Peyer's patch (tissue), 4 donors: ENCODE data around the gene TCF21. TPM values are rescaled to one million over a fixed set of nuclear protein-coding genes. Genes with fewer than 3 reads are reported as not detected.
A peak's percentile ranks its signal among the peaks of the same experiment; 100 is the strongest.
"Not testable (repeated sequence)": the region's sequence is repeated elsewhere in the genome, so short reads cannot be mapped to it uniquely, and the experiment has no call there.

Source experiments
- DNase-seq, 3 donors: peaks; one replicate each; pipeline ENCODE4 v3.0.0-alpha.2; 2017 to 2019
- H3K27ac ChIP-seq, 4 donors: fragments of 200-600 bp; sonication (generic); one replicate each; pipeline ENCODE4 v1.5.1; 2016 to 2019
- H3K27me3 ChIP-seq, 2 donors: fragments of 200-600 bp; sonication (generic); one replicate each; pipeline ENCODE4 v1.5.1; 2019
- H3K36me3 ChIP-seq, 3 donors: fragments of 200-600 bp; sonication (generic); one replicate each; pipeline ENCODE4 v1.5.1; 2016 to 2019
- H3K4me1 ChIP-seq, 4 donors: fragments of 200-600 bp; sonication (generic); one replicate each; pipeline ENCODE4 v1.5.1; 2016 to 2019
- H3K4me3 ChIP-seq, 4 donors: fragments of 200-600 bp; sonication (generic); 1 replicate in 3 of 4; 2 replicates in 1 of 4; pipeline ENCODE4 v1.5.1; 2016 to 2019; ENCODE audit warnings: mild to moderate bottlenecking in 1 of 4
- H3K9me3 ChIP-seq, 4 donors: fragments of 200-600 bp; sonication (generic); one replicate each; pipeline ENCODE4 v1.5.1; 2016 to 2019; ENCODE audit warnings: mild to moderate bottlenecking in 1 of 4
- POLR2A ChIP-seq, 2 donors: fragments of 450-650 bp; IDR thresholded peaks; one replicate each; pipeline ENCODE4 v1.5.1; 2017; ENCODE audit warnings: antibody characterized with exemption in 2 of 2, mild to moderate bottlenecking in 2 of 2, moderate library complexity in 2 of 2
- total RNA-seq, 4 donors: library from RNA; depleted of rRNA; stranded (reverse); fragments of >200 nt; gene quantifications; one replicate each; pipeline ENCODE4 v1.1.0, GENCODE V29; 2016
- TF ChIP-seq, protein P1 (sequence below), 6 experiments: fragments of 450-650 bp in 4 of 6; fragments of 200-600 bp in 2 of 6; sonication (generic) in 1 of 6; IDR thresholded peaks; one replicate each; pipeline ENCODE4 v1.5.1; 2017 to 2019; ENCODE audit warnings: antibody characterized with exemption in 6 of 6, mild to moderate bottlenecking in 3 of 6, moderate library complexity in 1 of 6

The TCF21 gene
- total RNA-seq, 4 donors from 2014 or later: 2.5 to 29.7 (median 4.7) TPM

DNA sequence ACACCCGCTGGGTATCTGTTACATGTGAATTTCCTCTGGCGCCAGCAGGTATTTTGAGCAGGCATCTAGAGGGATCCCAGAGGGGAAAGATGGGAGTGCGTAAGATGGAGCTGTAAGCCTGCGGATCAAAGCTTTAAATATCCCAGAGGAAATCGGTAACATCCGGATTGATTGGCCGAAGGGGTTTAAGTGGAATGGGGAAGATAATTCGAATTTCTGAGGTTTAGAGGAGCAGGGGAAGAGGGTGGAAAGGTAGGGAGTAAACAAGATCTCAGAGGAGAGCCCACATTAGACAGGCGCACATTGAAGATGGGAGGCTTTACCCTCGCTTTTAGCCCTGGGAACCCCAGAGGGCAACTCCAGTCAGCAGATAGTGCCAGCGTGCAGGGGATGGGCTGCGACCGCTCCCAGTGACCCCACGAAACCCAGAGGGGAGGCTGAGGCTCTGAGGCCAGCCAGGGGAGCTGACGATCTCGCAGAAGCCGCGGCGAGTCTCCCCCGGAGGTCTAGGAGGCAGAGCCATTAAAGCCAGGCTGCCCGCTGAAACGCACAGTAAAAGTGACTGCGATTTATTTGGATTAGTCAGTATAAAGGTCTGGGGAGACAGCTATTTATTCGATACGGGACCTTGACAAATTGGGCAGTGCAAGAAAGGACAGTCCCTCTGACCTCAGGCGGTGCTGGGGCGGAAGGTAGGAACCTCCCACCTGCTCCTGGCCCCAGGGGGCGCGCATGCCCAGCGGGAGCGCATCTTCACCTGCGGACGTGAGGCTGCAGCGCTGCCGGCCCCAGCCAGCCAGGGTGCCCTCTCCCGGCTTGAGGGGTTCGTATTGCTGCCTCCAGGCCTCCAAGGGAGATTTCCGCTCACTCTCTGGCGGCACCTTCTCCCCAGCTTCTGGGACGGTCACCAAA lies 34.3 kb upstream of the TCF21 start:
- Histone ChIP-seq H3K4me3 (peak overlapping the region in 1 of 4 donors; percentile 7), H3K27me3 (no peaks in the 10 kb centered on the region), H3K9me3 (no peaks in the 10 kb centered on the region), H3K27ac (no peak overlapping the region), H3K4me1 (peaks cover 0 to 5% (median 0%) of the 10 kb centered on the region in 4 donors), H3K36me3 (no peaks in the 10 kb centered on the region)
- TF ChIP-seq, protein P1, sequence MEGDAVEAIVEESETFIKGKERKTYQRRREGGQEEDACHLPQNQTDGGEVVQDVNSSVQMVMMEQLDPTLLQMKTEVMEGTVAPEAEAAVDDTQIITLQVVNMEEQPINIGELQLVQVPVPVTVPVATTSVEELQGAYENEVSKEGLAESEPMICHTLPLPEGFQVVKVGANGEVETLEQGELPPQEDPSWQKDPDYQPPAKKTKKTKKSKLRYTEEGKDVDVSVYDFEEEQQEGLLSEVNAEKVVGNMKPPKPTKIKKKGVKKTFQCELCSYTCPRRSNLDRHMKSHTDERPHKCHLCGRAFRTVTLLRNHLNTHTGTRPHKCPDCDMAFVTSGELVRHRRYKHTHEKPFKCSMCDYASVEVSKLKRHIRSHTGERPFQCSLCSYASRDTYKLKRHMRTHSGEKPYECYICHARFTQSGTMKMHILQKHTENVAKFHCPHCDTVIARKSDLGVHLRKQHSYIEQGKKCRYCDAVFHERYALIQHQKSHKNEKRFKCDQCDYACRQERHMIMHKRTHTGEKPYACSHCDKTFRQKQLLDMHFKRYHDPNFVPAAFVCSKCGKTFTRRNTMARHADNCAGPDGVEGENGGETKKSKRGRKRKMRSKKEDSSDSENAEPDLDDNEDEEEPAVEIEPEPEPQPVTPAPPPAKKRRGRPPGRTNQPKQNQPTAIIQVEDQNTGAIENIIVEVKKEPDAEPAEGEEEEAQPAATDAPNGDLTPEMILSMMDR (IDR thresholded peaks at IDR 0.05): peak in 3 of 6 experiments; percentile 21 to 33 (median 24)
- TF ChIP-seq POLR2A (IDR thresholded peaks at IDR 0.05): no peak
- DNase-seq: peak in 2 of 3 donors; percentile 46 to 61

DNA sequence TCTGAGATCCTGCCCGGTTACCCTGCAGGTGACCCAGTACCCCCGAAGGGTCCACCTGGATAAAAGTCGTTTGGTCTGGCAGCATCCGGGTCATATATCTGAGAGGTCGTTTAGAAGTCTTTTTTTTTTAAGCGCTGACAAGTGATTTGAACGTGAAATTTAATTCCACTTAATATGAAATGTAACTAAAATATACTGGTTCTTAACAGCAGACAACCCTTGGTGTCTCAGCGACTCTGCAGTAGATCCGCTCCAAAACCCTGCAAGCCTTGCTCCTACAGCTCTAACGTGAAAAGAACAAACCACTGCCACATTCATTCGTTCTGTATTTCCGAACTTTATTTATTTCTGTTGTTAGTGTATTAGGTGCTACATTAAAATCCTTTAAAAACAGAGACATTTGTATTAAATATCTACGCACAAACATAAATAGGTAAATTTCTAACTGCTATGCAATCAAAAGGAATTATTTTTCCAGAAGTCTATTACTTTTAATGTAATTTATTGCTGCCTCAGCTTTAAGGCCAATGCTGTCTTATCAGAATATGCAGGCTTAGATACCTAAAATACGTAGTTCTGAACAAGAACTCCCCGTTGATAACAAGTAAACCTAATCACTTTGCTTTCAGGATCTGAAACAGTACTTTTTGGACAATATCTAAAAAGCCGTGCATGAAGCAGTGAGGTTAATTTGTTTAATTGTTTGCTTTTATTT lies 33.5 kb upstream of the TCF21 start:
- peaks cover 0 to 5% (median 0%) of the 10 kb centered on the region in 4 donors for H3K4me1 ChIP-seq
- H3K27me3 ChIP-seq: no peaks in the 10 kb centered on the region
- no peaks in the 10 kb centered on the region for H3K9me3 ChIP-seq
- H3K4me3 ChIP-seq: peak overlapping the region in 1 of 4 donors; percentile 7
- DNase-seq: no peak
- no peak overlapping the region for H3K27ac ChIP-seq
- no peaks in the 10 kb centered on the region for H3K36me3 ChIP-seq
- TF ChIP-seq, protein P1 (IDR thresholded peaks at IDR 0.05): no peak
- TF ChIP-seq POLR2A (IDR thresholded peaks at IDR 0.05): no peak

DNA sequence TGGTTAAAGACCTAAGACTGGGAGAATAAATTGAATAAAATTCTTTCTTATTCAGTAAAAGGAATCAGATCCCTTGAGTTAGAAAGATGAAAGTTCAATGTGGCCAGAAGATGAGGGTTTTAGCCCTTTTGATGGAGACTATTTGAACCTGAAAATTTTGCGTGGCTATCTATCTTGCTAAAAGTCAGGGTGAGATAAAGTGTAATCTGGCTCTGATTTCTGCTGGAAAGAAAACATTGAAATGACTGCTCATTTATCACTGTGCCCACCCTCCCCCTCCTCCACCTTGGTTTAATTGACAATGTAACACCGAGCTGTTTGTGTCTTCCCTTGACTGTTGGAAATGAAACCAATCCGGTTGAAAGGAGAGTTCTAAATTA lies 32.9 kb upstream of the TCF21 start:
- Histone ChIP-seq H3K27me3 (no peaks in the 10 kb centered on the region), H3K4me1 (peaks cover 0 to 5% (median 0%) of the 10 kb centered on the region in 4 donors), H3K27ac (no peak overlapping the region), H3K9me3 (no peaks in the 10 kb centered on the region), H3K36me3 (no peaks in the 10 kb centered on the region), H3K4me3 (no peak overlapping the region)
- no peak for DNase-seq
- TF ChIP-seq POLR2A (IDR thresholded peaks at IDR 0.05): no peak
- TF ChIP-seq, protein P1 (IDR thresholded peaks at IDR 0.05): no peak

DNA sequence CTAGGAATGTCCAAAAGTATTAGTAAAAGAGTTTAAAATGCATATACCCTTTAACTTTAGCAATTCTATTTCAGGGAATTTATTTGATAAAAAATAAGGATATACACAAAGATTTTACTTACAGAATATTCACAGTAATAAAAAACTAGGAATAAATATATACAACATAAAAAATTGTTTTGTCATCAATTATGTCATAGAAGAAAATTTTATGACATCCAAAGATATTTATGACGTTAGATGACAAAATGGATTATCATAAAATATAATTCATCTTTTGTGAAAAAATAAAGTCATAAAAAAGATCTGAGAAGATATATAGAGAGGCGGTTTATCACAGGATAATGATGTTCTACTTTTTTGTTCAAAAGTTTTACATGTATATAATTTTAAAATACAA lies 32.0 kb upstream of the TCF21 start:
- TF ChIP-seq, protein P1 (IDR thresholded peaks at IDR 0.05): no peak
- TF ChIP-seq POLR2A (IDR thresholded peaks at IDR 0.05): no peak
- no peaks in the 10 kb centered on the region for H3K36me3 ChIP-seq
- H3K9me3 ChIP-seq: no peaks in the 10 kb centered on the region
- H3K27me3 ChIP-seq: no peaks in the 10 kb centered on the region
- no peak for DNase-seq
- H3K27ac ChIP-seq: no peak overlapping the region
- H3K4me1 ChIP-seq: peaks cover 0 to 5% (median 0%) of the 10 kb centered on the region in 4 donors
- H3K4me3 ChIP-seq: no peak overlapping the region

DNA sequence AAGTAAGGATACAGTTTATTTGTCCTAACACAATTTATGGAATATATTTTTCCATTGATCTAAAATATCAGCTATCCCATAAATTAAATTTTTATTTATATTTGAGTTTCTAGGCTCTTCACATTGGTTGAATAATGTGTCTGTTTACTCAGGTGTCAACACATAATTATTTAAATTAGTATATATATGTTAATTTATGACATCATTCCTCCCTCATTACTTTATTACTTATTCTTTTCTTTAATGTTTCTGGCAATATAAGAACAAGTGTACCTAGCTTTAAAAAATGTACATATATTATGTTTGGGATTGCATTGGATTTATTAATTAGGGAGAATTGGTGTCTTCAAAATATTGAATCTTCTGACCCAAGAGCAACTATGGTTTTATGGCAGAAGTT lies 31.2 kb upstream of the TCF21 start:
- Histone ChIP-seq H3K27me3 (no peaks in the 10 kb centered on the region), H3K4me1 (peaks cover 0 to 5% (median 0%) of the 10 kb centered on the region in 4 donors)
- no peak for TF ChIP-seq POLR2A (IDR thresholded peaks at IDR 0.05)
- TF ChIP-seq, protein P1 (IDR thresholded peaks at IDR 0.05): no peak

DNA sequence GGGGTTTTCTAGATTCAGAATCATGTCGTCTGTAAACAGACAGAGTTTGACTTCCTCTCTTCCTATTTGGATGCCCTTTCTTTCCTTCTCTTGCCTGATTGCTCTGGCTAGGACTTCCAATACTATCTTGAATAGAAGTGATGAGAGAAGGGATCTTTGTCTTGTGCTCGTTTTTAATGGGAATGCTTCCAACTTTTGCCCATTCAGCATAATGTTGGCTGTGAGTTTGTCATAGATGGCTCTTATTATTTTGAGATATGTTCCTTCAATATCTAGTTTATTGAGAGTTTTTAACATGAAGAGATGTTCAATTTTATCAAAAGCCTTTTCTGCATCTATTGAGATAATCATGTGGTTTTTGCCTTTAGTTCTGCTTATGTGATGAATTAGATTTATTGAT lies 27.6 kb upstream of the TCF21 start:
- not testable (repeated sequence) for H3K27ac ChIP-seq, H3K4me1 ChIP-seq, H3K4me3 ChIP-seq, H3K27me3 ChIP-seq, DNase-seq, H3K36me3 ChIP-seq, H3K9me3 ChIP-seq

More for the DNA sequence above, 31.2 kb upstream of the TCF21 start:
- Histone ChIP-seq H3K36me3 (no peaks in the 10 kb centered on the region), H3K9me3 (no peaks in the 10 kb centered on the region), H3K4me3 (no peak overlapping the region), H3K27ac (no peak overlapping the region)
- DNase-seq: no peak
